Uterus (tissue), 4 donors: ENCODE measurements around the gene PCBP2. TPM values are rescaled to one million over a fixed set of nuclear protein-coding genes. Genes with fewer than 3 reads are reported as not detected.

ENCODE experiments used
- DNase-seq, 2 donors: peaks; one replicate each; pipeline ENCODE4 v3.0.0-alpha.2; 2019 to 2020
- H3K27ac ChIP-seq, 2 donors: fragments of 200-600 bp; sonication (generic); 1 replicate in 1 of 2; 2 replicates in 1 of 2; pipeline ENCODE4 v1.5.1; 2016 to 2018
- H3K27me3 ChIP-seq, 2 donors: fragments of 200-600 bp; sonication (generic); one replicate each; pipeline ENCODE4 v1.5.1; 2018 to 2019; ENCODE audit warnings: control low read depth in 1 of 2
- H3K36me3 ChIP-seq, 2 donors: fragments of 200-600 bp; sonication (generic); one replicate each; pipeline ENCODE4 v1.5.1; 2019; ENCODE audit warnings: control low read depth in 1 of 2
- H3K4me1 ChIP-seq, 2 donors: fragments of 200-600 bp; sonication (generic); one replicate each; pipeline ENCODE4 v1.5.1; 2018 to 2019; ENCODE audit warnings: control low read depth in 1 of 2
- H3K4me3 ChIP-seq, 2 donors: fragments of 200-600 bp; sonication (generic); 1 replicate in 1 of 2; 2 replicates in 1 of 2; pipeline ENCODE4 v1.5.1; 2018 to 2019; ENCODE audit warnings: mild to moderate bottlenecking in 1 of 2
- H3K9me3 ChIP-seq, 2 donors: fragments of 200-600 bp; sonication (generic); one replicate each; pipeline ENCODE4 v1.5.1; 2019; ENCODE audit warnings: control low read depth in 1 of 2
- CTCF ChIP-seq, 4 experiments: fragments of 200-600 bp in 2 of 4; fragments of 450-650 bp in 2 of 4; sonication (generic) in 2 of 4; IDR thresholded peaks; one replicate each; pipeline ENCODE4 v1.5.1; 2016 to 2019; ENCODE audit warnings: antibody characterized with exemption in 4 of 4, mild to moderate bottlenecking in 2 of 4, moderate library complexity in 1 of 4
- POLR2A ChIP-seq, 2 donors: fragments of 450-650 bp; IDR thresholded peaks; one replicate each; pipeline ENCODE4 v1.6.1; 2016; ENCODE audit warnings: antibody characterized with exemption in 2 of 2, mild to moderate bottlenecking in 1 of 2, moderate library complexity in 1 of 2
- intact Hi-C: fragments of 100-400 bp; cut with DNase I; formaldehyde crosslinking; loops from one replicate; pipeline ENCODE4 v1.15.1; 2023; ENCODE audit warnings: low total_unique reads
- total RNA-seq, 4 donors: library from RNA; depleted of rRNA in 3 of 4; stranded (reverse); fragments of >200 nt in 3 of 4; gene quantifications; one replicate each; pipeline versions ENCODE4 v1.1.0 to v1.2.4, GENCODE V29; 2014 to 2023
- donor health status: DM: yes; HTN: yes; CAD: no.

Gene PCBP2
- total RNA-seq, 4 donors from 2014 or later = 364 to 929 (median 383) TPM

DNA sequence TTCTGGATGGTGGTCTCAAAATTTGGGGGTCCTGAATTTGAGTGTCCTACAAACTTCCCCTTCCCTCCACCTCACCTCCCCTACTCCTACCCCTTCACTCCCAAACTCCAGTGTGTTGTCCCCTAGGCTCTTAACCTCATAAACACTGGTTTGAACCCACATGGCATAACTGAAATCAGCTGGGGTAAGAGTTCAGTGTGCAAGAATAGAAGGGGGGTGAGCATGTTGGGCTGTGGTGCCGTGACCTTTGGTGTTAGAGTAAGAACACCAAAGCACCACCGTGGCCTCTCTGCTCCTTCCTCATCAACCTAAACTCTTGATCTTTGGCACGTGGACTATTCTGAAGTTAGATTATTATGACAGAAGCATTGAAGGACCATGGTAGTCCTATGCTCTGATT, 11.0 kb downstream of the PCBP2 start:
- Histone ChIP-seq H3K27me3 (no peaks in the 10 kb centered on the region), H3K4me3 (no peak overlapping the region), H3K27ac (no peak overlapping the region), H3K36me3 (no peaks in the 10 kb centered on the region), H3K9me3 (no peaks in the 10 kb centered on the region), H3K4me1 (no peaks in the 10 kb centered on the region)
- intact Hi-C loops = no loop called here
- no peak for DNase-seq
- TF ChIP-seq CTCF (IDR thresholded peaks at IDR 0.05) (no peak), POLR2A (IDR thresholded peaks at IDR 0.05) (no peak)

GRCh38 chr12:53463802-53464560, 12.1 kb downstream of the PCBP2 start:
- no peaks in the 10 kb centered on the region for H3K27me3 ChIP-seq
- intact Hi-C loops = no loop called here
- H3K9me3 ChIP-seq = no peaks in the 10 kb centered on the region
- no peak for TF ChIP-seq CTCF (IDR thresholded peaks at IDR 0.05)
- no peak for TF ChIP-seq POLR2A (IDR thresholded peaks at IDR 0.05)
- no peak overlapping the region for H3K4me3 ChIP-seq
- H3K36me3 ChIP-seq = no peaks in the 10 kb centered on the region
- H3K27ac ChIP-seq = no peak overlapping the region
- no peak for DNase-seq
- H3K4me1 ChIP-seq = no peaks in the 10 kb centered on the region

DNA sequence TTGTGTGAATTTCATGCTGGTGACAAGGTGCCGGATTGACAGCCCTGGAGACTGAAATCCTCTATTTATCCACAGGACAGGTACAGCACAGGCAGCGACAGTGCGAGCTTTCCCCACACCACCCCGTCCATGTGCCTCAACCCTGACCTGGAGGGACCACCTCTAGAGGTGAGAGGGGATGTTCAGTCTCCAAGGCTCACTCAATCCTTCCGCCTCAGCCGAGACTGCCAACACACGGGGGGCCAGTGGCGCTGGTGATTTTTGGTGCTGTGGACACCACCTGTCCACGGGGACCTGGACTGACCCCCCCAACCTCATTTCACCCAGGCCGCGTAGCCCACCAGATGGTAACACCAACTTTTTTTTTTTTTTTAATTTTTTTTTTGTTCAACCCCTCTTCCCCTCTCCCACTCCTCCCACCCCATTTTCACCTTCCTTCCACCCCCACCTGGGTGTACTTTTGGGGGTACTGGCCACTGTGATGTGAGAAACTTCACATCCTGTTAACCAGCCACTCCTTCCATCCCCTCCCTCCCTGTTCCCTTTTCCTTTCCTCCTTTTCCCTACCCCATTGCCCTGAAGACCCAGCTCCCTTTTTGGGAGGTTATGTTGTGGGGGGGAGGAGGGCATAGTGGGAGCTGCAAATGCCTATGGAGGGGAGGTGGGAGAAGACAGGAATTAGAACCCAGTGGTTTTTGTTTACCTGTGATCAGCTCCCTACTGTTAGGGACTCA, 12.9 kb downstream of the PCBP2 start:
- Histone ChIP-seq H3K9me3 (no peaks in the 10 kb centered on the region), H3K36me3 (no peaks in the 10 kb centered on the region), H3K4me3 (no peak overlapping the region), H3K27me3 (no peaks in the 10 kb centered on the region), H3K27ac (no peak overlapping the region), H3K4me1 (no peaks in the 10 kb centered on the region)
- TF ChIP-seq POLR2A (IDR thresholded peaks at IDR 0.05) = no peak
- TF ChIP-seq CTCF (IDR thresholded peaks at IDR 0.05) = no peak
- no peak for DNase-seq
- intact Hi-C loops = no loop called here

DNA sequence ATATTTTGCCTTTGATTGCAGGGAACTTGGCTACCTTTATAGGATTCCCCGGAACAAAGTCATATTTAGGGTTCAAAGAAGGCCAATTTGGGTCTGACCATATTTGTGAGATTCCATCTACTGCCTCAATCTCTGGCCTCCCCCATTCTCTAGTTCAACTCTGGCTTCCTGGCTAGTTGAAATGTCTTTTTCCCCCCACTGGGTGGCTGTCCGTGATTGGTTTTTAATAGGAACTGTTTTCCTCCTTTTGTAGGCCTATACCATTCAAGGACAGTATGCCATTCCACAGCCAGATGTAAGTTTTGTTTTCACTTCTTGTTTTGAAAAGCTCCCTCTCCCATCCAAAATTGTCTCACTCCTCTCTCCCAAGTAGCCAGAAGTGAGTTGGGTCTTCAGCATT, 13.8 kb downstream of the PCBP2 start:
- no peak overlapping the region for H3K27ac ChIP-seq
- no peaks in the 10 kb centered on the region for H3K9me3 ChIP-seq
- DNase-seq = no peak
- H3K36me3 ChIP-seq = no peaks in the 10 kb centered on the region
- no peaks in the 10 kb centered on the region for H3K4me1 ChIP-seq
- intact Hi-C loops = no loop called here
- no peak overlapping the region for H3K4me3 ChIP-seq
- no peak for TF ChIP-seq CTCF (IDR thresholded peaks at IDR 0.05)
- no peak for TF ChIP-seq POLR2A (IDR thresholded peaks at IDR 0.05)
- H3K27me3 ChIP-seq = no peaks in the 10 kb centered on the region

DNA sequence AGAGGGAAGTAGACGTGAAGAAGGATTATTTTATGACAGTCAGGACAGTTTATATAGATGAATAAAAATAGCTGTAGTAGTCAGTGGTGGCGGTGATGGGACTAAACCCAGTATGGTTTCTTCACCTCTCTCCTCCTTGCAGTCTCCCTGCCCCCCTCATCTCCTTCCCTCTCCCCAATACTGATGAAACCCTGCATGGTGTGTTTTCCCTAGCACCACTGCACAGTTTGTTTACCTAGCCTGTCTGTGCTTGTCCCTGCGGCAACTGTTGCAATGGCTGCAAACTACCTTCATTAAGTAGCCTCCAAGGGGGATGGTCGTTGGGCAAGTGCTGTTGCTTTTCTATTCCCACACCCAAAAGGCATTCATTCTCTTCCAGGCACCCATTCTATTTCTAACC, 14.7 kb downstream of the PCBP2 start:
- Histone ChIP-seq H3K36me3 (no peaks in the 10 kb centered on the region), H3K4me1 (no peaks in the 10 kb centered on the region), H3K27me3 (no peaks in the 10 kb centered on the region), H3K9me3 (no peaks in the 10 kb centered on the region), H3K4me3 (no peak overlapping the region), H3K27ac (no peak overlapping the region)
- DNase-seq = no peak
- no peak for TF ChIP-seq POLR2A (IDR thresholded peaks at IDR 0.05)
- no peak for TF ChIP-seq CTCF (IDR thresholded peaks at IDR 0.05)
- intact Hi-C loops = no loop called here
